GM12878 (cell line): ENCODE results near the gene ERC2. TPM values are rescaled to one million over a fixed set of nuclear protein-coding genes. Genes with fewer than 3 reads are reported as not detected.

Experiments used
- ATAC-seq: fragments of 200-7000 bp; cut with Tn5 transposase; 3 replicates; pipeline ENCODE4 v1.9.1; 2020; ENCODE audit warnings: mild to moderate bottlenecking, moderate library complexity
- BruUV-seq: library from RNA; stranded (reverse); fragments of 400-500 nt; replicated peaks from 2 replicates; lab custom pipeline; 2021; lab: Mats Ljungman, UMichigan
- CTCF ChIA-PET: fragments of 300-600 bp; sonication (Branson Sonifier 250); formaldehyde crosslinking; extraction: SDS; loops from one replicate; lab custom pipeline; 2021; ENCODE audit warnings: inconsistent platforms; lab: Yijun Ruan, JAX
- POLR2A ChIA-PET: fragments of 350-600 bp; formaldehyde crosslinking; extraction: SDS; loops from one replicate; lab custom pipeline; 2021; ENCODE audit warnings: inconsistent platforms; lab: Charles Lee
- RAD21 ChIA-PET: fragments of 300-600 bp; sonication (Branson Sonifier 250); formaldehyde crosslinking; loops from one replicate; lab custom pipeline; 2023; ENCODE audit warnings: antibody characterized with exemption; ENCODE audit not compliant: unreplicated experiment; lab: Charles Lee
- SMC1A ChIA-PET: fragments of 300-600 bp; sonication (Branson Sonifier 250); formaldehyde crosslinking; loops from one replicate; lab custom pipeline; 2023; ENCODE audit not compliant: unreplicated experiment, uncharacterized antibody; lab: Charles Lee
- DNase-seq: peaks from one replicate; pipeline ENCODE4 v3.0.0-alpha.2; 2011; ENCODE audit warnings: low read depth, low spot score
- FAIRE-seq: peaks from 3 replicates; lab custom pipeline; 2011; peaks lifted over from hg19 to GRCh38; lab: Jason Lieb, UNC
- H2AFZ ChIP-seq: 2 replicates; pipeline ENCODE4 v1.6.0; 2011; ENCODE audit warnings: low read depth, low read length, control low read depth; ENCODE audit not compliant: control insufficient read depth
- H3K27ac ChIP-seq: 2 replicates; pipeline ENCODE4 v1.5.1; 2011; ENCODE audit warnings: control low read depth; ENCODE audit not compliant: control insufficient read depth, insufficient read depth
- H3K27me3 ChIP-seq, 2 experiments: replicated peaks in 1 of 2; 2 replicates each; pipeline versions ENCODE4 v1.6.0 to v1.6.1; 2011; ENCODE audit warnings: low read length in 1 of 2; ENCODE audit not compliant: control insufficient read depth in 2 of 2, insufficient read depth in 2 of 2
- H3K36me3 ChIP-seq, 2 experiments: 2 replicates each; pipeline ENCODE4 v1.5.1; 2011; ENCODE audit warnings: low read length in 1 of 2; ENCODE audit not compliant: control insufficient read depth in 2 of 2, insufficient read depth in 2 of 2
- H3K4me1 ChIP-seq: 2 replicates; pipeline ENCODE4 v1.6.1; 2011; ENCODE audit warnings: mild to moderate bottlenecking, low read length, moderate library complexity, mixed read lengths; ENCODE audit not compliant: control insufficient read depth, insufficient read depth
- H3K4me2 ChIP-seq: 2 replicates; pipeline ENCODE4 v1.6.0; 2011; ENCODE audit warnings: control low read depth; ENCODE audit not compliant: control insufficient read depth, insufficient read depth
- H3K4me3 ChIP-seq: fragments of 200-600 bp; sonication (generic); 2 replicates; pipeline ENCODE4 v1.5.1; 2016
- H3K79me2 ChIP-seq: 2 replicates; pipeline ENCODE4 v1.6.0; 2011; ENCODE audit warnings: low read length; ENCODE audit not compliant: control insufficient read depth, insufficient read depth
- H3K9ac ChIP-seq: 2 replicates; pipeline ENCODE4 v1.8.0; 2011; ENCODE audit warnings: low read length, control low read depth, mixed read lengths; ENCODE audit not compliant: control insufficient read depth, insufficient read depth
- H3K9me3 ChIP-seq: replicated peaks from 3 replicates; pipeline ENCODE4 v1.5.1; 2011; ENCODE audit warnings: mild to moderate bottlenecking, low read length; ENCODE audit not compliant: control insufficient read depth, insufficient read depth
- H4K20me1 ChIP-seq: 2 replicates; pipeline ENCODE4 v1.6.0; 2011; ENCODE audit not compliant: control insufficient read depth, insufficient read depth
- BHLHE40 ChIP-seq, 2 experiments: fragments of 450-650 bp in 1 of 2; IDR thresholded peaks; 2 replicates each; pipeline ENCODE4 v1.6.1; 2011 to 2017; ENCODE audit warnings: low read depth in 2 of 2, borderline replicate concordance in 1 of 2, improper control_type of control experiment in 1 of 2, low read length in 1 of 2, mild to moderate bottlenecking in 1 of 2
- FOXM1 ChIP-seq: IDR thresholded peaks from 2 replicates; pipeline ENCODE4 v1.6.1; 2012; ENCODE audit warnings: low read depth, mild to moderate bottlenecking, inconsistent platforms, low read length, moderate library complexity
- GATAD2B ChIP-seq: fragments of 450-650 bp; conservative IDR thresholded peaks from 2 replicates; pipeline ENCODE4 v1.6.1; 2017; ENCODE audit warnings: low read depth, mild to moderate bottlenecking, moderate library complexity
- IRF4 ChIP-seq: IDR thresholded peaks from 2 replicates; pipeline ENCODE4 v1.6.1; 2011; ENCODE audit warnings: low read depth, low read length
- LARP7 ChIP-seq: fragments of 450-650 bp; IDR thresholded peaks from 2 replicates; pipeline ENCODE4 v1.6.1; 2017; ENCODE audit warnings: mild to moderate bottlenecking
- NFXL1 ChIP-seq: fragments of 450-650 bp; IDR thresholded peaks from 2 replicates; pipeline ENCODE4 v1.6.1; 2017; ENCODE audit warnings: antibody characterized with exemption, mild to moderate bottlenecking, borderline replicate concordance
- RAD21 ChIP-seq: IDR thresholded peaks from 2 replicates; pipeline ENCODE4 v1.6.1; 2011; ENCODE audit warnings: mild to moderate bottlenecking, low read depth, low read length, moderate library complexity; ENCODE audit not compliant: insufficient read depth
- RB1 ChIP-seq: fragments of 450-650 bp; formaldehyde crosslinking; IDR thresholded peaks from 2 replicates; pipeline ENCODE4 v1.6.1; 2017; ENCODE audit warnings: mild to moderate bottlenecking, borderline replicate concordance
- SMARCA5 ChIP-seq: fragments of 450-650 bp; IDR thresholded peaks from 2 replicates; pipeline ENCODE4 v1.6.1; 2017; ENCODE audit warnings: mild to moderate bottlenecking
- SREBF1 ChIP-seq: IDR thresholded peaks from 2 replicates; pipeline ENCODE4 v1.6.1; 2012; ENCODE audit warnings: mild to moderate bottlenecking, low read length
- TBL1XR1 ChIP-seq: IDR thresholded peaks from 2 replicates; pipeline ENCODE4 v1.6.1; 2012; ENCODE audit warnings: low read depth, low read length, improper control_type of control experiment
- ZNF24 ChIP-seq: fragments of 450-650 bp; IDR thresholded peaks from 2 replicates; pipeline ENCODE4 v1.6.1; 2017; ENCODE audit warnings: antibody characterized with exemption, mild to moderate bottlenecking
- WGBS: methylation state at CpG from one replicate; pipeline ENCODE4 v1.1.6; 2016; ENCODE audit warnings: low lambda C conversion rate; ENCODE audit not compliant: insufficient replicate concordance, insufficient coverage; ENCODE audit errors: missing lambda C conversion rate; 5-methylcytosine and 5-hydroxymethylcytosine counted together
- in situ Hi-C: fragments of 300-500 bp; cut with MboI; formaldehyde crosslinking; loops from 9 replicates; pipeline ENCODE4 v1.14.3; 2018; ENCODE audit warnings: mixed read lengths
- intact Hi-C: fragments of 100-400 bp; cut with micrococcal nuclease; formaldehyde crosslinking; loops from one replicate; pipeline ENCODE4 v1.14.2; 2022; ENCODE audit not compliant: unreplicated experiment
- polyA plus RNA-seq, 11 experiments: library from polyadenylated mRNA; depleted of rRNA in 4 of 11; unstranded in 6 of 11; stranded (reverse) in 5 of 11; fragments of >200 nt; fragmentation: Nextera tagmentation in 4 of 11; fragmentation: Illumina TruSeq in 1 of 11; extraction: Ambion mirVana in 4 of 11; extraction: Trizol in 1 of 11; gene quantifications; 1 replicate in 1 of 11; 2 replicates in 10 of 11; pipeline versions ENCODE4 v1.2.1 to v1.2.3, GENCODE V29; 2011 to 2016; ENCODE audit warnings: inconsistent platforms in 2 of 11, missing spikeins in 2 of 11, low read depth in 1 of 11
- total RNA-seq, 4 experiments: library from RNA; depleted of rRNA in 3 of 4; stranded (reverse); fragments of >200 nt in 3 of 4; fragmentation: Illumina TruSeq in 1 of 4; extraction: Trizol in 1 of 4; gene quantifications; 2 replicates each; pipeline versions ENCODE4 v1.2.1 to v1.2.3, GENCODE V29; 2013 to 2021
- TF ChIP-seq, protein P1 (sequence below): IDR thresholded peaks from 2 replicates; pipeline ENCODE4 v1.6.1; 2011; ENCODE audit warnings: low read depth, low read length, improper control_type of control experiment, borderline replicate concordance
- TF ChIP-seq, protein P2 (sequence below): fragments of 450-650 bp; IDR thresholded peaks from 2 replicates; pipeline ENCODE4 v1.6.1; 2017; ENCODE audit warnings: borderline replicate concordance

ERC2 gene
- total and polyA plus RNA-seq, 10 of the 15 experiments (the other 5 are each of a cell fraction or from before 2014, with no cell fraction given), result 0.06 to 1.4 (median 0.12) TPM; not detected in 3

DNA sequence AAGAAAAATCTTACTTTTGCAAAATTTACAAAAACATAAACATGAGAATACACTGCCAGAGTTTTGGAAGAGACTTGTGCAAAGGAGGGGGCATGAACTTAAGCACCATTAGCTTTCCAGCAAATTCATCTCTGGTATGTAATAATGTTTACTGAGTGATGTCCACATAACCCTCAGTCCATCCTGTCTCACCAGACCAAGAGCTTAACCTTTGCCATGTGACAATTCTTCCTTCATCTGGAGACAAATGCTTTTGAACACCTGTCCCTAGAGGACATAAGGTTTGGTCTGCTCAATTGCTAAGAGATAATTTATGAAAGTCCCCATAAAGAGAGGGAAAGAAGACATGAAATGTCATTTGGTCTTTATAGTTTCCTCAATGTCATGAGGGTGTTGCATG, 412.3 kb downstream of the ERC2 start:
- intact Hi-C loops, result no loop called here
- CTCF ChIA-PET, result no interaction called here
- RAD21 ChIA-PET, result no interaction called here
- H3K27ac ChIP-seq, result no peak overlapping the region
- H3K79me2 ChIP-seq, result no peaks in the 10 kb centered on the region
- H3K36me3 ChIP-seq, result no peaks in the 10 kb centered on the region
- H3K27me3 ChIP-seq, result no peaks in the 10 kb centered on the region; a peak in 1 of 4 replicates
- FAIRE-seq (no peak), DNase-seq (no peak), ATAC-seq (no peak)
- SMC1A ChIA-PET, result no interaction called here
- no TSS peak for BruUV-seq
- H3K4me2 ChIP-seq, result no peak overlapping the region
- no peaks in the 10 kb centered on the region for H3K4me1 ChIP-seq
- TF ChIP-seq, protein P1, sequence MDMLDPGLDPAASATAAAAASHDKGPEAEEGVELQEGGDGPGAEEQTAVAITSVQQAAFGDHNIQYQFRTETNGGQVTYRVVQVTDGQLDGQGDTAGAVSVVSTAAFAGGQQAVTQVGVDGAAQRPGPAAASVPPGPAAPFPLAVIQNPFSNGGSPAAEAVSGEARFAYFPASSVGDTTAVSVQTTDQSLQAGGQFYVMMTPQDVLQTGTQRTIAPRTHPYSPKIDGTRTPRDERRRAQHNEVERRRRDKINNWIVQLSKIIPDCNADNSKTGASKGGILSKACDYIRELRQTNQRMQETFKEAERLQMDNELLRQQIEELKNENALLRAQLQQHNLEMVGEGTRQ, result no peak
- TF ChIP-seq SMARCA5 (no peak), LARP7 (no peak), RAD21 (no peak)
- H3K9me3 ChIP-seq, result no peaks in the 10 kb centered on the region
- H2AFZ ChIP-seq, result no peak overlapping the region
- in situ Hi-C loops, result no loop called here
- no peaks in the 10 kb centered on the region for H4K20me1 ChIP-seq
- POLR2A ChIA-PET, result no interaction called here
- no peak overlapping the region for H3K4me3 ChIP-seq
- no peak overlapping the region for H3K9ac ChIP-seq

DNA sequence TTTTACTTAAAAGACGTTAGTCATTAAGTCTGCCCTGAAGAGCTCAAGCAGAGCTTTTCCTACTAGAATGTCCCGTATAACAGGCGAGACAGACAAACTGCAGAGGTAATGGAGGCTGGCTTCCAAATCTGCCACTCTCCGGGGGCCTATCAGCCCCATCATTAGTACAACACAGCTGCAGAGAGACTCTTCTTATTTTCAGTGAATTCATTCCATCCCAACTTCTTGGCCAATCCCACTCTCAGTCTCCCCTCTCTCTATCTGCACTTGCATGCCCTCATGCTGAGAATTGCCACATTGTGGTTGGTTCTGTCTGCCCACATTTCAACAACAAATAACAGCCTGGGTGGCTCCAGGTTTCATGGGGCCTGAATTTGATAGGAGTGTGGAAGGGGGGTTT, 412.7 kb downstream of the ERC2 start:
- Histone ChIP-seq H4K20me1 (no peaks in the 10 kb centered on the region), H2AFZ (no peak overlapping the region), H3K36me3 (no peaks in the 10 kb centered on the region), H3K4me3 (no peak overlapping the region), H3K4me2 (no peak overlapping the region), H3K4me1 (no peaks in the 10 kb centered on the region), H3K27me3 (no peaks in the 10 kb centered on the region), H3K9ac (no peak overlapping the region), H3K9me3 (no peaks in the 10 kb centered on the region), H3K27ac (no peak overlapping the region), H3K79me2 (no peaks in the 10 kb centered on the region)
- no peak for FAIRE-seq
- CTCF ChIA-PET, result no interaction called here
- SMC1A ChIA-PET, result no interaction called here
- no TSS peak for BruUV-seq
- DNase-seq, result no peak
- in situ Hi-C loops, result no loop called here
- RAD21 ChIA-PET, result no interaction called here
- WGBS, result 45% methylated on average over 4 of the region's 4 CpGs
- POLR2A ChIA-PET, result no interaction called here
- ATAC-seq, result no peak
- intact Hi-C loops, result no loop called here
- no peak for TF ChIP-seq RB1
- TF ChIP-seq SREBF1, result no peak
- TF ChIP-seq FOXM1, result no peak
- TF ChIP-seq GATAD2B, result no peak
- TF ChIP-seq BHLHE40 (IDR thresholded peaks at IDR 0.05; ENCODE audit: borderline replicate concordance in 1 of 2, low read depth in 2 of 2, low read length in 1 of 2), result no peak
- no peak for TF ChIP-seq ZNF24
- TF ChIP-seq, protein P2, sequence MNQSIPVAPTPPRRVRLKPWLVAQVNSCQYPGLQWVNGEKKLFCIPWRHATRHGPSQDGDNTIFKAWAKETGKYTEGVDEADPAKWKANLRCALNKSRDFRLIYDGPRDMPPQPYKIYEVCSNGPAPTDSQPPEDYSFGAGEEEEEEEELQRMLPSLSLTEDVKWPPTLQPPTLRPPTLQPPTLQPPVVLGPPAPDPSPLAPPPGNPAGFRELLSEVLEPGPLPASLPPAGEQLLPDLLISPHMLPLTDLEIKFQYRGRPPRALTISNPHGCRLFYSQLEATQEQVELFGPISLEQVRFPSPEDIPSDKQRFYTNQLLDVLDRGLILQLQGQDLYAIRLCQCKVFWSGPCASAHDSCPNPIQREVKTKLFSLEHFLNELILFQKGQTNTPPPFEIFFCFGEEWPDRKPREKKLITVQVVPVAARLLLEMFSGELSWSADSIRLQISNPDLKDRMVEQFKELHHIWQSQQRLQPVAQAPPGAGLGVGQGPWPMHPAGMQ, result no peak
- no peak for TF ChIP-seq TBL1XR1
- TF ChIP-seq NFXL1, result no peak
- TF ChIP-seq, protein P1, result no peak
- TF ChIP-seq IRF4, result no peak
